B cell (primary cell): Measurements from ENCODE around the gene PAQR4. TPM values are rescaled to one million over a fixed set of nuclear protein-coding genes. Genes with fewer than 3 reads are reported as not detected.
A peak's percentile ranks its signal among the peaks of the same experiment; 100 is the strongest.

Source experiments
- ATAC-seq: fragments of 200-7000 bp; cut with Tn5 transposase; one replicate; pipeline ENCODE4 v1.10.0; 2021; ENCODE audit warnings: low read depth, mild to moderate bottlenecking, moderate number of reproducible peaks, moderate library complexity
- CTCF ChIA-PET: fragments of 350-600 bp; sonication (Branson Sonifier 250); formaldehyde crosslinking; loops from one replicate; lab custom pipeline; 2021; ENCODE audit warnings: antibody characterized with exemption, inconsistent platforms; lab: Charles Lee
- POLR2A ChIA-PET: fragments of 350-600 bp; sonication (Branson Sonifier 250); formaldehyde crosslinking; loops from one replicate; lab custom pipeline; 2021; ENCODE audit warnings: antibody characterized with exemption; lab: Charles Lee
- DNase-seq: peaks from one replicate; pipeline ENCODE4 v3.0.0; 2013
- H2AFZ ChIP-seq: 2 replicates; pipeline ENCODE4 v1.6.1; 2012; ENCODE audit warnings: mild to moderate bottlenecking, low read depth, low read length; ENCODE audit not compliant: insufficient read depth, poor library complexity, severe bottlenecking
- H3K27ac ChIP-seq, 2 donors: 1 replicate in 1 of 2; 2 replicates in 1 of 2; pipeline ENCODE4 v1.5.1; 2012 to 2013; ENCODE audit warnings: low read length in 2 of 2, mild to moderate bottlenecking in 2 of 2, moderate library complexity in 1 of 2
- H3K27me3 ChIP-seq, 4 experiments: fragments of 200-600 bp in 1 of 4; sonication (generic) in 1 of 4; replicated peaks in 1 of 4; 1 replicate in 2 of 4; 2 replicates in 2 of 4; pipeline versions ENCODE4 v1.6.1 to v1.7.0; 2013 to 2016; ENCODE audit warnings: low read length in 3 of 4, mild to moderate bottlenecking in 2 of 4, mixed read lengths in 1 of 4, moderate library complexity in 1 of 4; ENCODE audit not compliant: insufficient read depth in 4 of 4, control insufficient read depth in 3 of 4; ENCODE audit errors: control extremely low read depth in 1 of 4
- H3K36me3 ChIP-seq, 2 experiments: replicated peaks in 1 of 2; 1 replicate in 1 of 2; 2 replicates in 1 of 2; pipeline versions ENCODE4 v1.6.1 to v1.7.1; 2013; ENCODE audit warnings: low read length in 1 of 2; ENCODE audit not compliant: insufficient read depth in 2 of 2, control insufficient read depth in 1 of 2; ENCODE audit errors: control extremely low read depth in 1 of 2, extremely low read depth in 1 of 2
- H3K4me1 ChIP-seq, 2 donors: fragments of 200-600 bp in 1 of 2; sonication (generic) in 1 of 2; 1 replicate in 1 of 2; 2 replicates in 1 of 2; pipeline versions ENCODE4 v1.5.1 to v1.6.1; 2013 to 2017; ENCODE audit warnings: low read length in 2 of 2; ENCODE audit not compliant: control insufficient read depth in 2 of 2, insufficient read depth in 2 of 2
- H3K4me2 ChIP-seq: replicated peaks from 2 replicates; pipeline ENCODE3; 2012; ENCODE audit warnings: mild to moderate bottlenecking, low read depth, low read length; ENCODE audit not compliant: poor library complexity, severe bottlenecking
- H3K4me3 ChIP-seq, 5 experiments: fragments of 200-600 bp in 1 of 5; sonication (generic) in 1 of 5; 1 replicate in 3 of 5; 2 replicates in 2 of 5; pipeline versions ENCODE4 v1.5.1 to v1.7.0; 2011 to 2016; ENCODE audit warnings: low read length in 4 of 5, mild to moderate bottlenecking in 4 of 5, low read depth in 2 of 5, control low read depth in 1 of 5, moderate library complexity in 1 of 5; ENCODE audit not compliant: insufficient read depth in 1 of 5; ENCODE audit errors: control extremely low read depth in 1 of 5, extremely low read depth in 1 of 5
- H3K79me2 ChIP-seq: fragments of 200-600 bp; sonication (generic); one replicate; pipeline ENCODE4 v1.6.0; 2016; ENCODE audit warnings: low read length; ENCODE audit not compliant: control insufficient read depth, insufficient read depth
- H3K9ac ChIP-seq: fragments of 200-600 bp; sonication (generic); 2 replicates; pipeline ENCODE4 v1.6.1; 2017; ENCODE audit warnings: mild to moderate bottlenecking, low read length, moderate library complexity
- H3K9me3 ChIP-seq, 3 donors: one replicate each; pipeline versions ENCODE4 v1.6.1 to v1.7.1; 2013; ENCODE audit warnings: low read length in 2 of 3; ENCODE audit not compliant: control insufficient read depth in 2 of 3, insufficient read depth in 1 of 3; ENCODE audit errors: control extremely low read depth in 1 of 3
- H4K20me1 ChIP-seq: 2 replicates; pipeline ENCODE4 v1.6.0; 2012; ENCODE audit warnings: mild to moderate bottlenecking, low read length; ENCODE audit not compliant: insufficient read depth, control insufficient read depth, poor library complexity, severe bottlenecking
- H3K27ac Mint-ChIP-seq: one replicate; pipeline ENCODE4 v1.8.0; 2021; ENCODE audit warnings: mixed read lengths
- H3K27me3 Mint-ChIP-seq: one replicate; pipeline ENCODE4 v1.8.0; 2021; ENCODE audit warnings: mixed read lengths
- H3K4me1 Mint-ChIP-seq: one replicate; pipeline ENCODE4 v1.8.0; 2021; ENCODE audit warnings: mixed read lengths
- H3K4me3 Mint-ChIP-seq: one replicate; pipeline ENCODE4 v1.8.0; 2021; ENCODE audit warnings: mixed read lengths
- H3K9me3 Mint-ChIP-seq: one replicate; pipeline ENCODE4 v1.8.0; 2022; ENCODE audit warnings: mixed read lengths; ENCODE audit not compliant: insufficient read depth
- EZH2 ChIP-seq: IDR thresholded peaks from 2 replicates; pipeline ENCODE4 v1.6.1; 2012; ENCODE audit warnings: borderline replicate concordance, low read depth, mild to moderate bottlenecking, moderate library complexity, low read length; ENCODE audit not compliant: insufficient read depth, poor library complexity, severe bottlenecking
- WGBS: methylation state at CpG from one replicate; pipeline ENCODE4 v1.1.5; 2013; ENCODE audit warnings: missing lambda C conversion rate; ENCODE audit not compliant: insufficient coverage; 5-methylcytosine and 5-hydroxymethylcytosine counted together
- intact Hi-C: fragments of 100-400 bp; cut with micrococcal nuclease; formaldehyde crosslinking; loops from one replicate; pipeline ENCODE4 v1.10.0; 2022
- polyA plus RNA-seq: library from polyadenylated mRNA; depleted of rRNA; stranded (reverse); fragments of >200 nt; gene quantifications from 2 replicates; pipeline ENCODE4 v1.2.3, GENCODE V29; 2012
- total RNA-seq, 2 donors: library from RNA; stranded (reverse); fragments of 120-200 nt in 1 of 2; gene quantifications; 1 replicate in 1 of 2; 2 replicates in 1 of 2; pipeline versions ENCODE4 v1.2.3 to v1.2.4, GENCODE V29; 2013 to 2022
- TF ChIP-seq, protein P1 (sequence below): fragments of 200-600 bp; IDR thresholded peaks from one replicate; pipeline ENCODE4 v1.8.0; 2022; ENCODE audit warnings: antibody characterized with exemption, mild to moderate bottlenecking

Gene PAQR4
- total and polyA plus RNA-seq, 2 donors (not counting 1 experiment from before 2014, with no cell fraction given) = 2.6 to 2.8 TPM

DNA sequence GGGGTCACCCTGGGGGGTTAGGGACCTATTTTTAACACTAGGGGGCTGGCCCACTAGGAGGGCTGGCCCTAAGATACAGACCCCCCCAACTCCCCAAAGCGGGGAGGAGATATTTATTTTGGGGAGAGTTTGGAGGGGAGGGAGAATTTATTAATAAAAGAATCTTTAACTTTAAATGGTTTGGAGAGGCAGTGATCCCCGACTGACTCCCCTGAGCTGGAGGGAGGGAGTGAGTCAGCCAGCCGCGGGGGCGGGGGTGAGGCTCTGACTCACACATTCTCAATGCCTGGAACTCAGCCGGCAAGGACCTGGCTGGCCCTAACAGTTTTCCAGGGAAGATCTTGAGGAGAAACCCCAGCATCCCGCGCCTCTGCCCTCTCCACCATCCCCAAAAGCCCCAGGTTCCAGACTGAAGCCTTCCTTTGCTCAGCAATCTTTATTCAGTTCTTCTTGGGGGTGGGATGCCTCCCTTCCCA is 53.1 kb downstream of the PAQR4 start:
- ChIA-PET POLR2A (interaction anchor here (2.1 kb wide), 1 partner anchor 18 kb away, joined by 9 read pairs; no protein-coding TSS in a partner anchor), CTCF (interaction anchor here (0.8 to 6.9 kb wide), 5 partner anchors 11 to 36 kb away, joined by 3 to 61 read pairs (median 8); no protein-coding TSS in a partner anchor)
- no peak overlapping the region for H3K4me3 ChIP-seq
- TF ChIP-seq, protein P1, sequence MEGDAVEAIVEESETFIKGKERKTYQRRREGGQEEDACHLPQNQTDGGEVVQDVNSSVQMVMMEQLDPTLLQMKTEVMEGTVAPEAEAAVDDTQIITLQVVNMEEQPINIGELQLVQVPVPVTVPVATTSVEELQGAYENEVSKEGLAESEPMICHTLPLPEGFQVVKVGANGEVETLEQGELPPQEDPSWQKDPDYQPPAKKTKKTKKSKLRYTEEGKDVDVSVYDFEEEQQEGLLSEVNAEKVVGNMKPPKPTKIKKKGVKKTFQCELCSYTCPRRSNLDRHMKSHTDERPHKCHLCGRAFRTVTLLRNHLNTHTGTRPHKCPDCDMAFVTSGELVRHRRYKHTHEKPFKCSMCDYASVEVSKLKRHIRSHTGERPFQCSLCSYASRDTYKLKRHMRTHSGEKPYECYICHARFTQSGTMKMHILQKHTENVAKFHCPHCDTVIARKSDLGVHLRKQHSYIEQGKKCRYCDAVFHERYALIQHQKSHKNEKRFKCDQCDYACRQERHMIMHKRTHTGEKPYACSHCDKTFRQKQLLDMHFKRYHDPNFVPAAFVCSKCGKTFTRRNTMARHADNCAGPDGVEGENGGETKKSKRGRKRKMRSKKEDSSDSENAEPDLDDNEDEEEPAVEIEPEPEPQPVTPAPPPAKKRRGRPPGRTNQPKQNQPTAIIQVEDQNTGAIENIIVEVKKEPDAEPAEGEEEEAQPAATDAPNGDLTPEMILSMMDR = no peak
- no peak for TF ChIP-seq EZH2
- H3K27ac ChIP-seq = no peak overlapping the region
- DNase-seq (no peak), ATAC-seq (no peak)
- no peak overlapping the region for H2AFZ ChIP-seq
- H4K20me1 ChIP-seq = peaks cover 20% of the 10 kb centered on the region
- H3K4me1 ChIP-seq = peaks cover 37 to 54% of the 10 kb centered on the region in 2 donors
- peak overlapping the region; percentile 90 for H3K4me2 ChIP-seq
- H3K4me1 Mint-ChIP-seq = peaks cover 45% of the 10 kb centered on the region
- peaks cover 0 to 18% of the 10 kb centered on the region in 2 experiments for H3K36me3 ChIP-seq
- 0% methylated on average over 1 of the region's 8 CpGs for WGBS
- peak overlapping the region; percentile 99 for H3K27ac Mint-ChIP-seq
- H3K9ac ChIP-seq = no peak overlapping the region
- peaks cover under 1% of the 10 kb centered on the region for H3K27me3 Mint-ChIP-seq
- H3K27me3 ChIP-seq = peaks cover 0 to 15% (median 6%) of the 10 kb centered on the region in 4 experiments
- H3K79me2 ChIP-seq = peaks cover 15% of the 10 kb centered on the region
- intact Hi-C loops = loop anchor here (5.0 to 10.0 kb wide), 6 partner anchors 55 to 1717 kb away; partner anchors contain the start of genes PAQR4, SRRM2, UBE2I and ZNF174
- no peaks in the 10 kb centered on the region for H3K9me3 Mint-ChIP-seq
- peak overlapping the region; percentile 97 for H3K4me3 Mint-ChIP-seq
- peaks cover 0 to under 1% (median 0%) of the 10 kb centered on the region in 3 donors for H3K9me3 ChIP-seq
